Stimulated activated CD4-positive, alpha-beta T cell treated with anti-CD3 and anti-CD28 coated beads, TNF-alpha, amount 100 ng/mL, for 48 hours (primary cell): ENCODE results near the gene GIGYF2.
"Not testable (repeated sequence)": the region's sequence is repeated elsewhere in the genome, so short reads cannot be mapped to it uniquely, and the experiment has no call there.

Experiments used
- DNase-seq, 3 donors: peaks; one replicate each; pipeline ENCODE4 v3.0.0-alpha.2; 2020; ENCODE audit warnings: low read depth in 3 of 3

The GIGYF2 gene

DNA sequence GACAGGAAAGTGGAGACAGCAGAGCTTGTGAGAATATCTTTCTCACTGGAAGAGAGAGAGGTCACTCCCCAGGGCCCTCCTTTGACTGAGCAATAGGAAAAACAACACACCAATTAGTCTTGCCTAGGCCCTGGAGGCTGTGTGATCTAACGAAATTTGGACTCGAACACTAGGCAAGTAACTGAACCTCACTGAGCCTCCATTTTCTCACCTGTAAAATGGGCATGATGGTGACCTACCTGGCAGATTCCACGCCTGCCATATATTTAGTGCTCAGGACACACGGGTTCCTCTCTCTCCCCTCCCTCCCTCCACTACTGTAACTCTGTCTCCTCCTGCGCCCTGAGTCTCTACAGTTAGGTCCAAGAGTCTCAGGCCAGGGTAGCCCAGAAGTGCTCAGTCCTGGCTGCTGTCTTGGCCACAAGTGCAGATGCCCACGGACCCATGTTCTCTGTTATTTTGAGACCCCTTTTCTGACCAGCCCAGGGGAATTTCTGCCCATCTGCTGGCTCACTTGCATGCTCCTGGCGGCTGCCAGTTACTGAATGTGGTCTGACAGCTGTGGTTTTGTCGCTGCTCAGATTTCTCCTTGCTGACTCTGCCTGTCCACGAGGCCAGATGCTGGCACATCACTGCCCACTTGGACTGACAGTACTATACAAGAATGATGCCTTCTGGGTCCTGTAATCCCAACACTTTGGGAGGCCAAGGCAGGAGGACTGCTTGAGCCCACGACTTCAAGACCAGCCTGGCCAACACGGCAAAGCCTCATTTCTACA lies 9.6 kb upstream of the GIGYF2 start:
- no peak for DNase-seq

DNA sequence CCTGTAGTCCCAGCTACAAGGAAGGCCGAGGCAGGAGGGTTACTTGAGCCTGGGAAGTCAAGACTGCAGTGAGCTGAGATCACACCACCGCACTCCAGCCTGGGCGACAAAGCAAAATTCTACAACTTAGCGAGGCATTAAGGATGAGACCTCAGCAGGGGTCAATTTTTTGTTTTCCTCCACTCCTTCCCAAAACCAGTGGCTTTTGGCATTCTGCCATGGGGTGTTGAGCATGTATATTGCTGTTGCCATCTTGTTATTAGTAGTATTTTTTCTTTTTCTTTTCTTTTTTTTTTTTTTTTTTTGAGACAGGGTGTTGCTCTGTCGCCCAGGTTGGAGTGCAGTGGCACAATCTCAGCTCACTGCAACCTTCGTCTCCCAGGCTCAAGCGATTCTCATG lies 8.9 kb upstream of the GIGYF2 start:
- no peak for DNase-seq

DNA sequence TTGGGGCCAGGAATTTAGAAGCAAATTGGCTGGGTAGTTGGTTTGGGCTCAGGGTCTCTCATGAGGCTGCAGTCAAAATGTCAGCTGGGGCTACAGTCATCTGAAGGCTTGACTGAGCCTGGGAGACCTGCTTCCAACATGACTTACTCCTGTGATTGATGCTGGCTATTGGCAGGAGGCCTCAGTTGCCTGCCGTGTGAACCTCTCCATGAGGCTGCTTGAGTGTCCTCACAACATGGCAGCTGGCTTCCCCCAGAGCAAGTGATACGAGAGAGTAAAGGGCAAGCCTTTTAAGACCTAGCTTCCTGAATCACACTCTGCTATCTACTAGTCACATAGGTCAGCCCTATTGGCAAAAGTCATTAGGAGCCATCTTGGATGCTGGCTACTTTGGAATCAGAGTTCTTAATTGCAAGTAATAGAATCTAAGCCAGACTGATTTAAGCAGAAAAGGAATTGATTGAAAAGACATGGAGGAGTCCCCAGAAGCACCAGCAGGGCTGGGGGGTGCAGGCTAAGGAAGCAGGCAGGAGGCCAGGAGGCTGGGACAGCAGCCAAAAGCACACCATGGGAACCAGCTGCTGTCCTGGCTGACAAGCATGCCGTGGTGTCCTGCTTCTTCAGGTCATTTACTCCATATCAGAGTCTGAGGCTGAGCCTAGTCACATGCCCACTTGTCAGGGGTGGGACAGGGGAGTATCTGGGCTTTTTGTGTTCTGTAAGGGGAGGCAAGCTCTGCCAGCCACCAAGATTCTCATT lies 7.8 kb upstream of the GIGYF2 start:
- no peak for DNase-seq

DNA sequence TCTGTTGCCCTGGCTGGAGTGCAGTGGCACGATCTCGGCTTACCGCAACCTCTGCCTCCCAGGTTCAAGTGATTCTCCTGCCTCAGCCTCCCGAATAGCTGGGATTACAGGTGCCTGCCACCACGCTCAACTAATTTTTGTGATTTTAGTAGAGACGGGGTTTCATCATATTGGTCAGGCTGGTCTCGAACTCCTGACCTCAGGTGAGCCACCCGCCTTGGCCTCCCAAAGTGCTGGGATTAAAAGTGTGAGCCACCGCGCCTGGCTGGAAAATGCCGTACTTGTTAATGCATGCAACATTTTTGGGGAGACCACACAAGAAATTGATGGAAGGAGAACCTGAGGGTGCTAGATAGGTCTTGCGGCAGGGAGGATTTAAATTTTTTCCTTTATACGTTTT lies 6.0 kb upstream of the GIGYF2 start:
- DNase-seq, result not testable (repeated sequence)

DNA sequence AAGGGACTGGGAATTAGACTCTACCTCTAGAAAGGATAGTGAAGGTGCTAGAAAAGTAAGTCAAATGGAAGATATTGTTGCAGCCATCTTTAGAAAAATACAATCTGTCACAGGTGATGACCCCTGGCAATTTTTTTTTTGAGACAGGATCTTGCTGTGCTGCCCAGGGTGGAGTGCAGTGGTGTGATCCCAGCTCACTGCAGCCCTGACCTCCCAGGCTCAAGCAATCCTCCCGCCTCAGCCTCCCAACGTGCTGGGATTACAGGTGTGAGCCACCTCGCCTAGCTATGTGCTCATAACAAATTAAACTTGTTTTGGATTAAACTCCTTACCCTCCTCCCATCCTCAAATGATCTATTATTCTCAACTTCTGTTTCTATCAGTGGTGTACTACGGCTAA lies 3.8 kb upstream of the GIGYF2 start:
- DNase-seq, result no peak

- DNase-seq, result no peak
Measured at GRCh38 chr2:232696609-232697058, 497 bp upstream of the GIGYF2 start.

DNA sequence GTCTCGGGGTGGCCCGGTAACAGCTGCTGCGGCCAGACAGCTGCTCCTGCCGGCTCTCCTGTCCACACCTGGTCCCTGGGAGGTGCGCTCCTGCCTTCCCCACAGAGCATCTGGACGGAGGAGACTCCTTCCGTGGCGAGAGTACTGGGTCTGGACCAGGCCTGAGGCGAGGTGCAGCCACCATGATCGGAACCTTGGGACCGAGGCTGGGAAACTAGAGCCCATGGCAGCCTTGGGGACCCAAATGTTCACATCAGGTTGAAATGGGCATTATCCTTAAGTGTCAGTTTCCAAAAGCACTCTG lies 628 bp downstream of the GIGYF2 start:
- DNase-seq, result no peak

DNA sequence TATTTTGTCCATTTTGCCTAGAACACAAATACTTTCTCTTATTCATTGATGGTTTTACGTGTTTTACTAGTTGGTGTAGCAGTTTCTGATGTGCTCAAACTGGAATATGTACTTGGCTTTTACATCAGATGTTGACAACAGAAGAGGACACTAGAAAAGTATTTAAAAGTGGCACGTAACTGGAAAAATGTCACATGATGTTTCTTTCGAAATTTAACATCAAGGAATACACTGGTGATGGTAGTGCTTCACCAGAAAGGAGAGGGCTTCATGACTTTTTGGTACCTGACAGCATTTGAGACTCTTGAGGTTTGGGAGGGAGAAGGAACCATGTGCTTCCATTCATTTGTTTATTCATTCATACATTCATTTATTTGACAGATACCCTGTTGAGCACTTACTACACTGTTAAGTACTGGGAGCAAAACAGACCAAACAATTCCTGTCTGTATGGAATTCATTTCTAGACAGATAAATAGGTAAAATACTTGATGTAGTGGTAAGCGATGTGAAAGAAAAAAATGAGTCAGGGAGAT lies 1.5 kb downstream of the GIGYF2 start:
- no peak for DNase-seq

GRCh38 chr2:232699110-232699509 lies 2.0 kb downstream of the GIGYF2 start:
- no peak for DNase-seq

DNA sequence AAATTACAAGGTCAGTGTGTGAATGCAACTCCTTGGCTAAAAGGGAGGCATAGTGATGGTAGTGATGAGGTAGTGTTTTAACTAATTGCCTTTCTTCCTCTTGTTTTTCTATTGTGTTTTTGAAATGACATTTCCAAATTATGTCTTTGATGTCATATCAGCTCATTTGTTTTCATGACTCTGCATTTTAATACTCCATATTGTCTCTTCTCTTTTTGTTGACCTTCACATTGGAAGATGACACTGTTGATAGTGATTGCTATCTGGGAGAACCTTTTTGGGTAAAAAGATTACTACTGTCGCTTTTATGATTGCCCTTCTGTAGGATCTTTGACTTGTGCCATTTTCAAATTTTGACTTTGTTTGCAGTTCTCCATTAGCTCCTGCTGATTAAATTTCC lies 3.0 kb downstream of the GIGYF2 start:
- DNase-seq, result no peak

GRCh38 chr2:232707076-232707475 lies 9.9 kb downstream of the GIGYF2 start:
- no peak for DNase-seq

- DNase-seq, result no peak
Measured at GRCh38 chr2:232713505-232713904, 16.4 kb downstream of the GIGYF2 start.

DNA sequence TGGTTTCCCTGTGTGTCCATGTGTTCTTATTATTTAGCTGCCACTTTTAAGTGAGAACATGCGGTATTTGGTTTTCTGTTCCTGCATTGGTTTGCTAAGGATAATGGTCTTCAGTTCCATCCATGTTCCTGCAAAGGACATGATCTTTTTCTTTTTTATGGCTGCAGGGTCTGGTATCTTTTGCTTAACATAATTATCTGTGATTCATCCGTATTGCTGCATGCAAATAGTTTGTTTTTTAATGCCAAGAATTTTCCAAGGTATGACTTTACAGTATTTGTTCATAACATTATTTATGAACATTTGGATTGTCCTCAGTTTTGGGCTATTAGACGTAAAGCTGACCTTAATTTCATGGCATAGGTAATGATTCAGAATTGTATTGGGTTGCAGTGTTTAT lies 17.8 kb downstream of the GIGYF2 start:
- DNase-seq, result no peak

DNA sequence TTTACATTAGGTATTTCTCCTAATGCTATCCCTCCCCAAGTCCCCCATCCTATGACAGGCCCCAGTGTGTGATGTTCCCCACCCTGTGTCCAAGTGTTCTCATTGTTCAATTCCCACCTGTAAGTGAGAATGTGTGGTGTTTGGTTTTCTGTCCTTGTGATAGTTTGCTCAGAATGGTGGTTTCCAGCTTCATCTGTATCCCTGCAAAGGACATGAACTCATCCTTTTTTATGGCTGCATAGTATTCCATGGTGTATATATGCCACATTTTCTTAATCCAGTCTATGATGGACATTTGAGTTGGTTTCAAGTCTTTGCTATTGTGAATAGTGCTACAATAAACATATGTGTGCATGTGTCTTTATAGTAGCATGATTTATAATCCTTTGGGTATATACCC lies 22.9 kb downstream of the GIGYF2 start:
- not testable (repeated sequence) for DNase-seq

GRCh38 chr2:232721261-232721660 lies 24.1 kb downstream of the GIGYF2 start:
- no peak for DNase-seq

DNA sequence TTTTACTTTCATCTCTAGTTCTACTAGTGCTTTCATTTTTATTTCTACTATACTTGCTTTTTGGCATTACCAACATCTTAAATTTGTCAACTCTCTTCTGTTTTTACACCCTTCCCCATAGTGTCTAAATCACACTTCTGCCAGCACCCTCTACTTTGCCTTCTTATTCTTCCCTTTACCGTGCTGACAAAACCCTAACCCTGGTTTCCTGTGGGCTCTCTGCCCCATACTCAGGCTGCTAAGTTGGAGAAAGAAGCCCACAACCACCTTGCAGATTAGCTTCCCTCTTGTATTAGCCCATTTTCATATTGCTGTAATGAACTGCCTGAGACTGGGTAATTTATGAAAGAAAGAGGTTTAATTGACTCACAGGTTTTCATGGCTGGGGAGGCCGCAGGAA lies 24.8 kb downstream of the GIGYF2 start:
- no peak for DNase-seq

DNA sequence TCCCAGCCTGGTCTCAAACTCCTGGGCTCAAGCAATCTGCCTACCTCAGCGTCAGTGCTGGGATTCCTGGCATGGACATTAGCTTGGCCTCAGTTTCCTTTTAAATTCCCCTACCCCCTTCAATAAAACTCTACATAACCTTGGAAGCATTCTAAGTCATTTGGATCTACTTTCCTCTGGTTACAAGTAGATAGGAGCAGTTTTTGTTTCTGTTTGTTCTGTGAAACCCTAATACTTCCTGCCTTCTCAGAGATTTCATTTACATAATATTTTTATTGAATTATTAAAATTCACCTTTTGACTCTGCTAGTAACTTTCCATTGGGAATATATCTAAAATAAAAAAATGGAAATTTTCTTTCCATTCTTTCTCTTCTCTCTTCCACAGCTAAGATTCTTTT lies 25.9 kb downstream of the GIGYF2 start:
- DNase-seq, result no peak

DNA sequence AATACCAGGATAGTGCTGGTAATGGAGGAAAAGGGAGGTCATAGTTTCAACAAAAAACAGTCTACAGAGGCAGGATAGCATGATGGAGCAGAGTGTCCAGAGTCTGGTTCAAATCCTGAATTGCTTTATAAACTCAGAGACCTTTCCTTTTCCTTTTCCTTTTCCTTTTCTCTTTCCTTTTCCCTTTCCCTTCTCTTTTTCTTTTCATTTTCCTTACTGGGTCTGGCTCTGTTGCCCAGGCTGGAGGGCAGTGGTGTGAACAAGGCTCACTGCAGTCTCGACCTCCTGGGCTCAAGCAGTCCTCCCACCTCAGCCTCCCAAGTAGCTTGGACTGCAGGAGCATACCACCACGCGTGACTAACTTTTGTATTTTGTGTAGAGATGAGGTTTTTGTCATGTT lies 31.7 kb downstream of the GIGYF2 start:
- DNase-seq, result no peak

DNA sequence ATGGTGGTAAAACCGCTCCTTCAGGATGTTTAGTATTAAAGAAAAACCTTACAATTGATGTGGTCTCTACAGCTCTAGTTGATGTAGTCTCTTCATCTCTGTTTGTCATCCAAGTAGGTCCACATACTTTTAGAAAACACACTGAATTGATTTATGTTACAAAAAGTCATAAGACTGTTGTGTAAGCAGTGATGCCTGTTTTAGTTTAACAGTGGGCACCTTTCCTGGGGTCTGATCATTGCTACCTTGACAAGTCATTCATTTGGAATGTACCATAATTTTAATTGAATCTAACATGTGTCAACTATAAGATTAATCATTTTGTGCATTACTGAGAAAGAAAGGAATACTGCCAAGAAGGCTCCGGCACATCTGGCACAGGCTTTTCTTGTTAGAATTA lies 34.3 kb downstream of the GIGYF2 start:
- DNase-seq, result no peak

- no peak for DNase-seq
Measured at GRCh38 chr2:232741294-232741693, 44.2 kb downstream of the GIGYF2 start.

- DNase-seq, result no peak
Measured at GRCh38 chr2:232741972-232742371, 44.8 kb downstream of the GIGYF2 start.

DNA sequence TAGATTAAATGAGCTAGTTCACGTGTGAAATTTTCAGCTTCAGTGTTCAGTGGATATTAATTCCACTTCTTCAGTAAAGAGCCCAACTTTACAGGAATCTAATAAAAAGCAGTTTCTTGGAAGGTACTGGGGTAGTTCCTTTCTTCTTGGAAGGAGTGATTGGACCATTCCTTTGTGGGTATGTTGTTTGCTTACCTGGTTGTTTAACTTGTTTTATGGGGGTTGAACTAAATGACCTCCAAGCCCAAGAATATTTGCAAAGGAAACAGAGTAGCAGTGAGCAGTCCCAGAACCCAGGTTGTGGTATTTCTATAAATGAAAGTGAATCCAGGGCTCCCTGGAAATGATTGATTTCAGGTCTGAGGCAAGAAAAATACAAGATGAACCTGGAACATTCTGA lies 47.8 kb downstream of the GIGYF2 start:
- DNase-seq, result no peak

DNA sequence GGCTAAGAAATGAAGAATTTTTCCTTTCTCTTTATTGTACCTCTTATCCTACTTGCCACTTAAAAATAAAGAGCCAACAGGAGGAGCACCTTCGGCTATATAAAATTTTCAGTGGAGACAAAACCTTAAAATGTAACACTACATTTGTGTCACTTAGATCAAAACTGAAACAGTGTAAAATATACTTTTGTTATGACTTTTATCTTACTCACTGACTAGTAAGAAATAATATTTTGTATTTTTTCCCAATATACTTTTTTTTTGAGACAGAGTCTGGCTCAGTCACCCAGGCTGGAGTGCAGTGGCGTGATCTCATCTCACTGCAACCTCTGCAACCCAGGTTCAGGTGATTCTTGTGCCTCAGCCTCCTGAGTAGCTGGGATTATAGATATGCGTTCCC lies 50.9 kb downstream of the GIGYF2 start:
- DNase-seq, result no peak
